Keratinocyte (primary cell): ENCODE data around the gene MBNL2. TPM values are rescaled to one million over a fixed set of nuclear protein-coding genes. Genes with fewer than 3 reads are reported as not detected.

Experiments used
- DNase-seq: peaks from one replicate; pipeline ENCODE4 v3.0.0-alpha.2; 2011; ENCODE audit warnings: low read depth, missing footprints, low spot score
- FAIRE-seq: peaks from 2 replicates; lab custom pipeline; 2011; peaks lifted over from hg19 to GRCh38; lab: Jason Lieb, UNC
- H2AFZ ChIP-seq: 2 replicates; pipeline ENCODE4 v1.6.0; 2012; ENCODE audit warnings: low read length, control low read depth, inconsistent platforms; ENCODE audit not compliant: control insufficient read depth
- H3K27ac ChIP-seq: 2 replicates; pipeline ENCODE4 v1.5.1; 2011; ENCODE audit warnings: low read length; ENCODE audit not compliant: control insufficient read depth, insufficient read depth
- H3K27me3 ChIP-seq: 3 replicates; pipeline ENCODE4 v1.6.0; 2011; ENCODE audit warnings: low read length; ENCODE audit not compliant: control insufficient read depth, insufficient read depth; ENCODE audit errors: extremely low read depth
- H3K36me3 ChIP-seq, 2 experiments: 2 replicates in 1 of 2; 3 replicates in 1 of 2; pipeline ENCODE4 v1.5.1; 2011; ENCODE audit warnings: low read length in 2 of 2, mild to moderate bottlenecking in 1 of 2; ENCODE audit not compliant: control insufficient read depth in 2 of 2, insufficient read depth in 2 of 2; ENCODE audit errors: extremely low read depth in 1 of 2
- H3K4me1 ChIP-seq: 3 replicates; pipeline ENCODE4 v1.5.1; 2011; ENCODE audit warnings: low read length; ENCODE audit not compliant: control insufficient read depth, insufficient read depth; ENCODE audit errors: extremely low read depth
- H3K4me2 ChIP-seq: 3 replicates; pipeline ENCODE4 v1.6.0; 2011; ENCODE audit warnings: low read depth, low read length; ENCODE audit not compliant: control insufficient read depth, insufficient read depth; ENCODE audit errors: extremely low read depth
- H3K4me3 ChIP-seq, 3 experiments: fragments of 200-600 bp in 1 of 3; sonication (generic) in 1 of 3; 2 replicates in 2 of 3; 3 replicates in 1 of 3; pipeline ENCODE4 v1.5.1; 2011 to 2016; ENCODE audit warnings: low read length in 3 of 3, mild to moderate bottlenecking in 3 of 3, control low read depth in 2 of 3, inconsistent platforms in 1 of 3, low read depth in 1 of 3, mixed read lengths in 1 of 3, mixed run types in 1 of 3, moderate library complexity in 1 of 3; ENCODE audit not compliant: control insufficient read depth in 2 of 3, insufficient read depth in 2 of 3; ENCODE audit errors: extremely low read depth in 1 of 3
- H3K79me2 ChIP-seq: 2 replicates; pipeline ENCODE4 v1.6.0; 2012; ENCODE audit warnings: low read length; ENCODE audit not compliant: control insufficient read depth, insufficient read depth
- H3K9ac ChIP-seq: 3 replicates; pipeline ENCODE4 v1.6.0; 2011; ENCODE audit warnings: low read length; ENCODE audit not compliant: control insufficient read depth, insufficient read depth; ENCODE audit errors: extremely low read depth
- H3K9me1 ChIP-seq: 3 replicates; pipeline ENCODE4 v1.6.0; 2011; ENCODE audit warnings: low read length; ENCODE audit not compliant: control insufficient read depth, insufficient read depth; ENCODE audit errors: extremely low read depth
- H3K9me3 ChIP-seq: 2 replicates; pipeline ENCODE4 v1.5.1; 2012; ENCODE audit warnings: low read depth, low read length; ENCODE audit not compliant: control insufficient read depth
- H4K20me1 ChIP-seq: 3 replicates; pipeline ENCODE4 v1.6.0; 2011; ENCODE audit warnings: low read length; ENCODE audit not compliant: control insufficient read depth, insufficient read depth; ENCODE audit errors: extremely low read depth
- EZH2 ChIP-seq: IDR thresholded peaks from one replicate; pipeline ENCODE4 v1.6.1; 2012; ENCODE audit warnings: inconsistent platforms, mild to moderate bottlenecking, low read length, moderate library complexity
- dilution Hi-C: fragments of 300-500 bp; cut with MboI; formaldehyde crosslinking; loops from one replicate; pipeline ENCODE4 v1.7.0; 2020; ENCODE audit warnings: low sequenced_read_pairs; ENCODE audit not compliant: extremely low pct_ligation_motif_present
- polyA plus RNA-seq, 5 experiments: library from polyadenylated mRNA; depleted of rRNA in 3 of 5; stranded (reverse) in 3 of 5; stranded (forward) in 1 of 5; unstranded in 1 of 5; fragments of >200 nt; gene quantifications; 1 replicate in 1 of 5; 2 replicates in 3 of 5; 3 replicates in 1 of 5; pipeline versions ENCODE4 v1.2.1 to v1.2.3, GENCODE V29; 2011 to 2012; ENCODE audit warnings: missing spikeins in 2 of 5, low read depth in 1 of 5, low replicate concordance in 1 of 5
- TF ChIP-seq, protein P1 (sequence below), 3 experiments: IDR thresholded peaks in 1 of 3; conservative IDR thresholded peaks in 1 of 3; optimal IDR thresholded peaks in 1 of 3; 2 replicates in 2 of 3; 3 replicates in 1 of 3; pipeline versions ENCODE3 to v1.5.1; 2011; ENCODE audit warnings: low read length in 3 of 3, mild to moderate bottlenecking in 3 of 3, moderate library complexity in 2 of 3, control low read depth in 1 of 3, inconsistent platforms in 1 of 3; ENCODE audit not compliant: insufficient read depth in 2 of 3; ENCODE audit errors: extremely low read depth in 1 of 3

The MBNL2 gene
- polyA plus RNA-seq, 1 donor (not counting 4 experiments of a cell fraction or from before 2014, with no cell fraction given) = 28.4 TPM

- no peak for FAIRE-seq
- TF ChIP-seq, protein P1, sequence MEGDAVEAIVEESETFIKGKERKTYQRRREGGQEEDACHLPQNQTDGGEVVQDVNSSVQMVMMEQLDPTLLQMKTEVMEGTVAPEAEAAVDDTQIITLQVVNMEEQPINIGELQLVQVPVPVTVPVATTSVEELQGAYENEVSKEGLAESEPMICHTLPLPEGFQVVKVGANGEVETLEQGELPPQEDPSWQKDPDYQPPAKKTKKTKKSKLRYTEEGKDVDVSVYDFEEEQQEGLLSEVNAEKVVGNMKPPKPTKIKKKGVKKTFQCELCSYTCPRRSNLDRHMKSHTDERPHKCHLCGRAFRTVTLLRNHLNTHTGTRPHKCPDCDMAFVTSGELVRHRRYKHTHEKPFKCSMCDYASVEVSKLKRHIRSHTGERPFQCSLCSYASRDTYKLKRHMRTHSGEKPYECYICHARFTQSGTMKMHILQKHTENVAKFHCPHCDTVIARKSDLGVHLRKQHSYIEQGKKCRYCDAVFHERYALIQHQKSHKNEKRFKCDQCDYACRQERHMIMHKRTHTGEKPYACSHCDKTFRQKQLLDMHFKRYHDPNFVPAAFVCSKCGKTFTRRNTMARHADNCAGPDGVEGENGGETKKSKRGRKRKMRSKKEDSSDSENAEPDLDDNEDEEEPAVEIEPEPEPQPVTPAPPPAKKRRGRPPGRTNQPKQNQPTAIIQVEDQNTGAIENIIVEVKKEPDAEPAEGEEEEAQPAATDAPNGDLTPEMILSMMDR (optimal IDR thresholded peaks at IDR 0.05 in 1 of 3, IDR thresholded peaks at IDR 0.05 in 1 of 3, conservative IDR thresholded peaks at IDR 0.05 in 1 of 3; ENCODE audit: extremely low read depth in 1 of 3, insufficient read depth in 2 of 3, low read length in 3 of 3) = no peak
- no peak for TF ChIP-seq EZH2
- peaks cover 1 to 3% of the 10 kb centered on the region in 2 experiments for H3K36me3 ChIP-seq
- no peak overlapping the region for H2AFZ ChIP-seq
- H3K9ac ChIP-seq = no peak overlapping the region
- no peak overlapping the region for H3K27ac ChIP-seq
- no peak overlapping the region for H3K4me2 ChIP-seq
- H4K20me1 ChIP-seq = no peaks in the 10 kb centered on the region
- dilution Hi-C loops = no loop called here
- DNase-seq = no peak
- peaks cover 3% of the 10 kb centered on the region for H3K9me1 ChIP-seq
- H3K79me2 ChIP-seq = peaks cover 3% of the 10 kb centered on the region
- no peaks in the 10 kb centered on the region for H3K27me3 ChIP-seq
- H3K9me3 ChIP-seq = no peaks in the 10 kb centered on the region
- peaks cover 8% of the 10 kb centered on the region for H3K4me1 ChIP-seq
- no peak overlapping the region for H3K4me3 ChIP-seq
Observed at GRCh38 chr13:97317933-97318332, 95.8 kb downstream of the MBNL2 start.

DNA sequence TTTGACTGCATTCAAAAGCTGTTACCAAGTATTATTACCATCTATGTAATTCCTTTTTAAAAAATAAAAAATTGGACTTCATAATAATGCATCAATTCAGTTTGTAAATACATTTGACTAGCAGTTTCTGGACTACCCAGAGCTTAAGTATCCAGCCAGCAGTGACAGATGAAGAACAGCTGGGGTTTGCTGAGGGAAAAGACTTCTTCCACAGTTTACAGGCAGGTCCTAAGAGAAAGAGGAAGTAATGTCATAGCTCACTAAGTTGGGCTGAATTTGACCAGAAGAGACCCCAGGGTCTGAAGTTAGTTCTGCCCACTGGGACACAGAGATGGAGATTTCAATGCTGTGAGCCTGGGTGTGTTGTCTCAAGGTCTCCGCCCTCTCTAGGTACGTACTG, 96.4 kb downstream of the MBNL2 start:
- H4K20me1 ChIP-seq = no peaks in the 10 kb centered on the region
- H3K4me3 ChIP-seq = no peak overlapping the region
- H3K79me2 ChIP-seq = peaks cover 3% of the 10 kb centered on the region
- H3K9me3 ChIP-seq = no peaks in the 10 kb centered on the region
- FAIRE-seq = no peak
- peaks cover 9% of the 10 kb centered on the region for H3K4me1 ChIP-seq
- no peaks in the 10 kb centered on the region for H3K9me1 ChIP-seq
- peaks cover 1 to 3% of the 10 kb centered on the region in 2 experiments for H3K36me3 ChIP-seq
- TF ChIP-seq EZH2 = no peak
- TF ChIP-seq, protein P1 (optimal IDR thresholded peaks at IDR 0.05 in 1 of 3, IDR thresholded peaks at IDR 0.05 in 1 of 3, conservative IDR thresholded peaks at IDR 0.05 in 1 of 3; ENCODE audit: extremely low read depth in 1 of 3, insufficient read depth in 2 of 3, low read length in 3 of 3) = no peak
- no peak overlapping the region for H3K9ac ChIP-seq
- dilution Hi-C loops = no loop called here
- no peak overlapping the region for H3K4me2 ChIP-seq
- DNase-seq = no peak
- H3K27ac ChIP-seq = no peak overlapping the region
- H2AFZ ChIP-seq = no peak overlapping the region
- H3K27me3 ChIP-seq = no peaks in the 10 kb centered on the region
